Skeletal muscle tissue (tissue), 4 donors: Measurements from ENCODE around the gene SOX8. TPM values are rescaled to one million over a fixed set of nuclear protein-coding genes. Genes with fewer than 3 reads are reported as not detected.

Experiments
- H3K27ac ChIP-seq: one replicate; pipeline ENCODE4 v1.7.0; 2013; ENCODE audit warnings: mild to moderate bottlenecking, low read depth, low read length, inconsistent platforms
- H3K27me3 ChIP-seq, 3 donors: one replicate each; pipeline ENCODE4 v1.7.0; 2013; ENCODE audit warnings: low read length in 3 of 3; ENCODE audit not compliant: control insufficient read depth in 3 of 3, insufficient read depth in 3 of 3
- H3K36me3 ChIP-seq, 3 donors: one replicate each; pipeline ENCODE4 v1.7.0; 2013; ENCODE audit warnings: low read length in 3 of 3; ENCODE audit not compliant: control insufficient read depth in 3 of 3, insufficient read depth in 3 of 3
- H3K4me1 ChIP-seq, 3 donors: one replicate each; pipeline ENCODE4 v1.7.0; 2013; ENCODE audit warnings: low read length in 3 of 3, mild to moderate bottlenecking in 3 of 3; ENCODE audit not compliant: control insufficient read depth in 3 of 3, insufficient read depth in 3 of 3
- H3K4me3 ChIP-seq, 3 donors: one replicate each; pipeline ENCODE4 v1.7.0; 2013; ENCODE audit warnings: low read length in 3 of 3
- H3K9ac ChIP-seq, 3 donors: one replicate each; pipeline ENCODE4 v1.7.0; 2013; ENCODE audit warnings: low read length in 3 of 3, mild to moderate bottlenecking in 3 of 3, moderate library complexity in 2 of 3, low read depth in 1 of 3
- H3K9me3 ChIP-seq, 3 donors: one replicate each; pipeline ENCODE4 v1.7.0; 2013; ENCODE audit warnings: low read length in 3 of 3; ENCODE audit not compliant: control insufficient read depth in 3 of 3
- total RNA-seq: library from RNA; depleted of rRNA; stranded (reverse); fragments of >200 nt; gene quantifications from one replicate; pipeline ENCODE4 v1.2.3, GENCODE V29; 2014
- donor health status: Osteomylitis.

Gene SOX8
- total RNA-seq, 1 donor from 2014 or later = 26.1 TPM

DNA sequence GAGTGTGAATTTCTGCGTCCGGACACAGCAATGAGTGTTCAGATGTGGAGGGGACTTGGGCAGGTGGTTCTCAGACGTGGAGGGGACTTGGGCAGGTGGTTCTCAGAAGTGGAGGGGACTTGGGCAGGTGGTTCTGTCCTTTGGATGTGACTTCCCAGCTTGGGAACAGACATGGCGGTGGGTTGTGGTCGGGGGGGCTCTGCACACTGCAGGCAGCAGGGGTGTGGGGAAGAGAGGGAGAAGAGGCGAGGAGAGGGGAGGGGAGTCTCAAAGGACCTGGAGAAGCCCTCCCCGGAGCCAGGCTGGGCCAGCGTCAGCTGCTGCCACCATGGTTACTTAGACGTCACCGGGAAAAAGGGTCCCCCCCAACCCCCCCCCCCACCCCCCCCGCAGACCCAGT is 9.8 kb downstream of the SOX8 start:
- no peaks in the 10 kb centered on the region for H3K36me3 ChIP-seq
- H3K9ac ChIP-seq = no peak overlapping the region
- H3K27ac ChIP-seq = no peak overlapping the region
- H3K4me3 ChIP-seq = no peak overlapping the region
- peaks cover 41 to 74% (median 59%) of the 10 kb centered on the region in 3 donors for H3K27me3 ChIP-seq
- peaks cover 0 to 2% (median 0%) of the 10 kb centered on the region in 3 donors for H3K4me1 ChIP-seq
- peaks cover 0 to 13% (median 9%) of the 10 kb centered on the region in 3 donors for H3K9me3 ChIP-seq

- peaks cover 0 to 13% (median 9%) of the 10 kb centered on the region in 3 donors for H3K9me3 ChIP-seq
- no peak overlapping the region for H3K9ac ChIP-seq
- no peaks in the 10 kb centered on the region for H3K36me3 ChIP-seq
- H3K4me3 ChIP-seq = no peak overlapping the region
- H3K4me1 ChIP-seq = peaks cover 0 to 2% (median 0%) of the 10 kb centered on the region in 3 donors
- H3K27me3 ChIP-seq = peaks cover 43 to 74% (median 59%) of the 10 kb centered on the region in 3 donors
- no peak overlapping the region for H3K27ac ChIP-seq
These were observed 10.2 kb downstream of the SOX8 start for GRCh38 chr16:991773-992172.

DNA sequence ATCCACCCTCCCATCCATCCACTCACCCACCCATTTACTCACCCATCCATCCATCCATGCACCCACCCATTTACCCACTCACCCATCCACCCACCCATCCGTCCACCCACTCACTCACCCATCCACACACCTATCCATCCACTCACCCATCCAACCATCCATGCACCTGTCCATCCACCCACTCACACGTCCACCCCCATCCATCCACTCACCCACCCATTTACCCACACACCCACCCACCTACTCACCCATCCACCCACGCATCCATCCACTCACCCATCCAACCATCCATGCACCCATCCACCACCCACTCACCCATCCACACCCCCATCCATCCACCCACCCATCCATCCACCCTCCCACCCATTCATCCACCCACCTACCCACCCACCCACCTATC is 12.2 kb downstream of the SOX8 start:
- Histone ChIP-seq H3K9ac (no peak overlapping the region), H3K27me3 (peaks cover 50 to 74% (median 60%) of the 10 kb centered on the region in 3 donors)

GRCh38 chr16:995087-995486 is 13.5 kb downstream of the SOX8 start:
- peaks cover 0 to 13% (median 9%) of the 10 kb centered on the region in 3 donors for H3K9me3 ChIP-seq
- H3K36me3 ChIP-seq = no peaks in the 10 kb centered on the region
- no peak overlapping the region for H3K4me3 ChIP-seq
- no peak overlapping the region for H3K9ac ChIP-seq
- no peak overlapping the region for H3K27ac ChIP-seq
- H3K27me3 ChIP-seq = peaks cover 51 to 73% (median 61%) of the 10 kb centered on the region in 3 donors
- H3K4me1 ChIP-seq = no peaks in the 10 kb centered on the region

More for the DNA sequence above, 12.2 kb downstream of the SOX8 start:
- Histone ChIP-seq H3K4me3 (no peak overlapping the region), H3K36me3 (no peaks in the 10 kb centered on the region), H3K9me3 (peaks cover 0 to 13% (median 9%) of the 10 kb centered on the region in 3 donors), H3K27ac (no peak overlapping the region), H3K4me1 (no peaks in the 10 kb centered on the region)

DNA sequence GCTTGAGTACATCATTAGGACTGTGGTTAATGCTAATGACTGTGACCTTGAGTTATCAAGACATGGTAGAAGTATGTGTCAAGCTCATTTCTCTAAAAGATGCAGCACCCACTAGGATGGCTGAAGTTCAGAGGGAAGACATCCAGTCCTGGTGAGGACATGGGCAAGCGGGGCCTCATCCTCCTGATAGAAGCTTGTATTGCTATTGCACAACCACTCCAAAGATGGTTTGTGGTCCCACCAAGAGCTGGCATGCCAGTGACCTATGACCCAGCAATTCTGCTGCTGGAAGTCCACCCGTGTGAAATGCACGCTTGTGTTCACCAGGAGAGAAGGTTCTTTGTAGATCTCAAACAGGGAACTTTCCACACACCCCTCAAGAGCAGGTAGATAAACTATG is 14.2 kb downstream of the SOX8 start:
- Histone ChIP-seq H3K4me3 (no peak overlapping the region), H3K27ac (no peak overlapping the region), H3K9me3 (peaks cover 0 to 13% (median 9%) of the 10 kb centered on the region in 3 donors), H3K4me1 (no peaks in the 10 kb centered on the region), H3K36me3 (no peaks in the 10 kb centered on the region), H3K9ac (no peak overlapping the region), H3K27me3 (peaks cover 44 to 70% (median 59%) of the 10 kb centered on the region in 3 donors)

DNA sequence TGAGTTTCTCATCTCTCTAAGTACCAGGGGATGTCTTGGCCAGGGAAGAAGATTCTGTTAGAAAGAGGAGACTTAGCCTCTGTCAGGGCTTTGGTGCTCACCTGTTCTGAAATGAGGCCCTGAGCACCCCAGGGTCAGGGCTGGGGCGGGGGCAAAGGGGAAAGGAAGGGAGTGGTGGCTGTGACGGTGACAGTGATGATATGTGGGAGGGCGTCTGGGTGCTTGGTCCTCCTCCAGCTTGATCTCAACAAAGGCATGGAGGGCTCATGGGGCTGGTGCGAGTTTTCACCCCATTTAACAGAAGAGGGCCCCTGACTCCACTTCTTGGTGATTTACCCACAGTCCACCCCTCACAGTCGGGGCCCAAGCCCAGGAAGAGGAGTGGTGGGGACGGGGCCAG is 15.1 kb downstream of the SOX8 start:
- H3K27ac ChIP-seq = no peak overlapping the region
- peaks cover 0 to 13% (median 9%) of the 10 kb centered on the region in 3 donors for H3K9me3 ChIP-seq
- no peak overlapping the region for H3K9ac ChIP-seq
- H3K36me3 ChIP-seq = no peaks in the 10 kb centered on the region
- no peaks in the 10 kb centered on the region for H3K4me1 ChIP-seq
- no peak overlapping the region for H3K4me3 ChIP-seq
- H3K27me3 ChIP-seq = peaks cover 44 to 73% (median 64%) of the 10 kb centered on the region in 3 donors

DNA sequence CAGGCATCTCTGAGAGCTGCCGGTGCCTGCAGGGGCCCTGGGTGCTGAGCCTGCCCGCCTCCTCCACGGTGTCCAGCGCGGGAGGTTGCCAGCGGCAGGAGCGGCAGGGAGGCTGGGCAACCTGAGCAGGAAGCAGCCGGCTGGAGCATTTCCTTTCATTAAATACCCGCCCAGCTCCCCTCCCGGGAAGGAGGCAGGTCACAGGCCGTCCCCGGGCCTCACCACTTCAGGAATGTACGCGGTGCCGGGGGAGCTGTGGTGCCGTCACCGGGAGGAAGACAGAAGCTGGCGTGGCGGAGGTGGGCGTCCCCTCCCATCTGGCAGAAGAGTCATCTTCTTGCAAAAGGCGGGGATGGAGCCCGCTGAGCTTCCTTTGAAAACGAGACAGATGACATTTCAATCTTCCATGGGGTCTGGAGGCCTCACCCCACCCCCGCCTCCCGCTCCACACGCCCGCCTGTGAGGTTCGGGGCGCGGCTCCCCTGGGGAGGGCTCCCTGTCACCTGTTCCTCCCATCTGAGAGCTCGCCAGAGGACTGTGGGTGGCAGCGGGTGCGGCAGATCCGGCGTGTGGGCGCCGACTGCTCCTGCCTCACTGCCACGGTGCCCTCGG is 16.0 kb downstream of the SOX8 start:
- Histone ChIP-seq H3K4me1 (peaks cover 0 to 1% (median under 1%) of the 10 kb centered on the region in 3 donors), H3K9ac (no peak overlapping the region), H3K9me3 (peaks cover 0 to 13% (median 9%) of the 10 kb centered on the region in 3 donors), H3K27me3 (peaks cover 38 to 73% (median 64%) of the 10 kb centered on the region in 3 donors), H3K4me3 (no peak overlapping the region), H3K36me3 (no peaks in the 10 kb centered on the region), H3K27ac (no peak overlapping the region)

DNA sequence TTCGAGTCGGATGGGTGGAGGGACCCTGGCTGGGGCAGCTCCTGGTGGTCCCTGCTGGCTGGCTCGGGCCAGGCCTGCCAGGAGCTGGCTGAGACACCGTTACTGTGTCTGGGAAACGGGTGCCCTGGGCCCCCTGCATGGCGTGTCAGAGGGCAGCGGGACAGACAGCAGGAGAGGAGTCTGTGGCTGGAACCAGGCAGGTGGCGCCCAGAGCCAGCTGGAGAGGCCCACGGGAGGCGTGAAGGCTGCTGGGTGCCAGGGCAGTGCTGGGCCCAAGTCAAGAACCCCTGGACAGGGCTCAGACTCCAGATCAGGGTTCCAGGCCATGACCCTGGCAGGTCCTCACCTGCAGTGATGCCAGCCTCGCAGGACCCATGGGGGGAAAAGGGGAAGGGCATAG is 16.6 kb downstream of the SOX8 start:
- peaks cover 0 to 13% (median 9%) of the 10 kb centered on the region in 3 donors for H3K9me3 ChIP-seq
- H3K9ac ChIP-seq = no peak overlapping the region
- no peak overlapping the region for H3K27ac ChIP-seq
- H3K4me3 ChIP-seq = no peak overlapping the region
- peaks cover 35 to 77% (median 61%) of the 10 kb centered on the region in 3 donors for H3K27me3 ChIP-seq
- H3K4me1 ChIP-seq = peaks cover 0 to 6% (median 6%) of the 10 kb centered on the region in 3 donors
- no peaks in the 10 kb centered on the region for H3K36me3 ChIP-seq

DNA sequence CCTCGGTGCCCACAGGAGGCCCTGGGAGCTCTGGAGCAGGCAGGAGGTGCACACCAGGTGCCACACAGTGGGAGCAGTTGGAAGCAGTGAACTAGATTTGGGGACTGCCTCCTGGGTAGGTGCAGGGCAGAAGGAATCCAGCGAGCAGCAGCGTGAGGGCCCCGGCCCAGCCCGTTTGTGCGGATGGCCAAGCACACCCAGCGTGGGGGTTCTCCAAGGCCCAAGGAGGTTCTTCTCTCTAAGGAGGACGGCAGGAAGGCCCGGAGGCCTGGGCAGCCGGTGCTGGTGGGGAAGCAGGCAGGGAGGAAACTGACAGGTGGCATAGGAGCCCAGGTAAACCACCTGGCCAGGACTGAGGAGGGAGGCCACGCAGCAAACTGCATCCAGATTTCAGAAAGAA is 17.0 kb downstream of the SOX8 start:
- no peak overlapping the region for H3K4me3 ChIP-seq
- peaks cover 0 to 6% (median 6%) of the 10 kb centered on the region in 3 donors for H3K4me1 ChIP-seq
- H3K9me3 ChIP-seq = peaks cover 0 to 13% (median 9%) of the 10 kb centered on the region in 3 donors
- H3K27ac ChIP-seq = no peak overlapping the region
- H3K9ac ChIP-seq = no peak overlapping the region
- peaks cover 34 to 81% (median 64%) of the 10 kb centered on the region in 3 donors for H3K27me3 ChIP-seq
- no peaks in the 10 kb centered on the region for H3K36me3 ChIP-seq

DNA sequence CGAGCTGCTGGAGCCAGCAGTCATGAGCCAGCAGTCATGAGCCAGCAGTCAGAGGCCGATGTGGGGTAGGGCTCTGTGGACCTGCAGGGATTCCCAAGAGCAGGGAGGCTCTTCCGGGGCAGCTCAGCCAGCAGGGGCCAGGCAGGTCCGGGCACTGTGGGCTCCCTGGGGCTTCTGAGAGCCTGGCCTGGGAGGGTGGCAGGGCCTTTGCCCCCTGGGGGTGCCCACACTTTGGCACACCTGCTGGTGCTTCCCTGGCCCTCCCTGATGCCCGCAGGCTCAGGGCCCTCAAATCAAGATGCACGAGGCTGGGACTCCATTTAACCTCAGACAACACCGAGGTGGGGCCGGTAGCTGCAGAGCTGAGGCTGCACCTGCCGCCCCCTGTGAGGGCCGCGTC is 18.1 kb downstream of the SOX8 start:
- no peak overlapping the region for H3K27ac ChIP-seq
- H3K27me3 ChIP-seq = peaks cover 34 to 79% (median 64%) of the 10 kb centered on the region in 3 donors
- peaks cover 0 to 11% (median 7%) of the 10 kb centered on the region in 3 donors for H3K9me3 ChIP-seq
- H3K36me3 ChIP-seq = no peaks in the 10 kb centered on the region
- H3K4me3 ChIP-seq = no peak overlapping the region
- H3K4me1 ChIP-seq = peaks cover 0 to 6% (median 6%) of the 10 kb centered on the region in 3 donors
- no peak overlapping the region for H3K9ac ChIP-seq
